Measurements from ENCODE around the gene LRRC3. TPM values are rescaled to one million over a fixed set of nuclear protein-coding genes. Genes with fewer than 3 reads are reported as not detected.
"Not testable (repeated sequence)": the region's sequence is repeated elsewhere in the genome, so short reads cannot be mapped to it uniquely, and the experiment has no call there.

Gene LRRC3
- total RNA-seq, 2 donors from 2014 or later: 0.45 to 0.88 TPM

DNA sequence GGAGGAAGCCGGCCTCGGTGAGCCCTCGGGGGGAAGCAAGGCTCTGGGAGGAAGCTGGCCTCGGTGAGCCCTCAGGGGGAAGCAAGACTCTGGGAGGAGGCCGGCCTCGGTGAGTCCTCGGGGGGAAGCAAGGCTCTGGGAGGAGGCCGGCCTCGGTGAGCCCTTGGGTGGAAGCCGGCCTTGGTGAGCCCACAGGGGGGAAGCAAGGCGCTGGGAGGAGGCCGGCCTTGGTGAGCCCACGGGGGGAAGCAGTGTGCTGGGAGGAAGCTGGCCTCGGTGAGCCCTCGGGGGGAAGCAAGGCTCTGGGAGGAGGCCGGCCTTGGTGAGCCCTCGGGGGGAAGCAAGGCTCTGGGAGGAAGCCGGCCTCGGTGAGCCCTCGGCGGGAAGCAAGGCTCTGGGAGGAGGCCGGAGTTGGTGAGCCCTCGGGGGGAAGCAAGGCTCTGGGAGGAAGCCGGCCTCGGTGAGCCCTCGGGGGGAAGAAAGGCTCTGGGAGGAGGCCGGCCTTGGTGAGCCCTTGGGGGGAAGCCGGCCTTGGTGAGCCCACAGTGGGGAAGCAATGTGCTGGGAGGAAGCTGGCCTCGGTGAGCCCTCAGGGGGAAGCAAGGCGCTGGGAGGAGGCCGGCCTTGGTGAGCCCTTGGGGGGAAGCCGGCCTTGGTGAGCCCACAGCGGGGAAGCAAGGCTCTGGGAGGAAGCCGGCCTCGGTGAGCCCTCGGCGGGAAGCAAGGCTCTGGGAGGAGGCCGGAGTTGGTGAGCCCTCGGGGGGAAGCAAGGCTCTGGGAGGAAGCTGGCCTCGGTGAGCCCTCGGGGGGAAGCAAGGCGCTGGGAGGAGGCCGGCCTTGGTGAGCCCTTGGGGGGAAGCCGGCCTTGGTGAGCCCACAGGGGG, 47.9 kb downstream of the LRRC3 start:
- not testable (repeated sequence) for H3K4me3 Mint-ChIP-seq; H3K27me3 Mint-ChIP-seq; H3K36me3 Mint-ChIP-seq; ATAC-seq; H3K9me3 Mint-ChIP-seq; H3K27ac Mint-ChIP-seq; H3K4me1 Mint-ChIP-seq (ENCODE audit: low read depth in 2 of 2); DNase-seq (ENCODE audit: low spot score)

DNA sequence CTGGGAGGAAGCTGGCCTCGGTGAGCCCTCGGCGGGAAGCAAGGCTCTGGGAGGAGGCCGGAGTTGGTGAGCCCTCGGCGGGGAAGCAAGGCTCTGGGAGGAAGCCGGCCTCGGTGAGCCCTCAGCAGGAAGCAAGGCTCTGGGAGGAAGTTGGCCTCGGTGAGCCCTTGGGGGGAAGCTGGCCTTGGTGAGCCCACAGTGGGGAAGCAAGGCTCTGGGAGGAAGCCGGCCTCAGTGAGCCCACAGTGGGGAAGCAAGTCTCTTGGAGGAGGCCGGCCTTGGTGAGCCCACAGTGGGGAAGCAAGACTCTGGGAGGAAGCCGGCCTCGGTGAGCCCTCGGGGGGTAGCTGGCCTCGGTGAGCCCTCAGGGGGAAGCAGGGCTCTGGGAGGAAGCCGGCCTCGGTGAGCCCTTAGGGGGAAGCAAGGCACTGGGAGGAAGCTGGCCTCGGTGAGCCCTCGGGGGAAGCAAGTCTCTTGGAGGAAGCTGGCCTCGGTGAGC, 48.6 kb downstream of the LRRC3 start:
- H3K27ac Mint-ChIP-seq: no peak overlapping the region

DNA sequence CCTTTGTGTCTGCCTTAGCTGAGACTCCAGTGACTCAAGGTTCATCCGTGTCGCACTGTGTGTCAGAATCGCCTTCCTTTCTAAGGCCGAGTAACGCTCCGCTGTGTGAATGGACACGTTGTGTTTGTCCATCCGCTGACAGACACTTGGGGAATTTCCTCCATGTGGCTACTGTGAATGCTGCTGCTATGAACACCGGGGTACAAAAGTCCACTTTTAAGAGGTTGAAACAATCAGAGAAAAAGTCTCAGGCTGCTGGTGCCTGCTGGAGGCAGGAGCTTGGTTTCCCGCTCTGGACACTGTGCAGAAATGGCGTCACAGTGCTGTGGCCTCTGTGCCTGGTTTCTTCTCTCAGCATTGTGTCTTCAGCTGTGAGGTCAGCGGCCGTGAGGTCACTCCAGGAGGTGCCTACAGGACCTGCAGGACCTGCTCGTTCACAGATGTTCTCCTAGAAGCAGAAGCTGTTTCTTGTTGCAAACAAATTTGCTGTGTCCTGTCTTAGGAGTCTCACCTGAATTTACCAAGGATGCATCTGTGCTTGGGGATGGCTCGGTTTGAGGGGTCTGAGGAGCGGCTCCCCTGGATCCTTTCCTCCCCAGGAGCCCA, 50.5 kb downstream of the LRRC3 start:
- H3K27me3 Mint-ChIP-seq: no peaks in the 10 kb centered on the region
- H3K4me1 Mint-ChIP-seq (ENCODE audit: low read depth in 2 of 2): no peaks in the 10 kb centered on the region
- DNase-seq (ENCODE audit: low spot score) (no peak), ATAC-seq (peak in 1 of 2 donors; percentile 10)
- no peaks in the 10 kb centered on the region for H3K36me3 Mint-ChIP-seq
- no peak overlapping the region for H3K27ac Mint-ChIP-seq
- no peaks in the 10 kb centered on the region for H3K9me3 Mint-ChIP-seq
- no peak overlapping the region for H3K4me3 Mint-ChIP-seq

More for the DNA sequence above, 48.6 kb downstream of the LRRC3 start:
- Mint-ChIP-seq H3K9me3 (no peaks in the 10 kb centered on the region), H3K4me3 (no peak overlapping the region), H3K4me1 (ENCODE audit: low read depth in 2 of 2) (no peaks in the 10 kb centered on the region), H3K27me3 (no peaks in the 10 kb centered on the region), H3K36me3 (no peaks in the 10 kb centered on the region)
- ATAC-seq (no peak), DNase-seq (ENCODE audit: low spot score) (no peak)

DNA sequence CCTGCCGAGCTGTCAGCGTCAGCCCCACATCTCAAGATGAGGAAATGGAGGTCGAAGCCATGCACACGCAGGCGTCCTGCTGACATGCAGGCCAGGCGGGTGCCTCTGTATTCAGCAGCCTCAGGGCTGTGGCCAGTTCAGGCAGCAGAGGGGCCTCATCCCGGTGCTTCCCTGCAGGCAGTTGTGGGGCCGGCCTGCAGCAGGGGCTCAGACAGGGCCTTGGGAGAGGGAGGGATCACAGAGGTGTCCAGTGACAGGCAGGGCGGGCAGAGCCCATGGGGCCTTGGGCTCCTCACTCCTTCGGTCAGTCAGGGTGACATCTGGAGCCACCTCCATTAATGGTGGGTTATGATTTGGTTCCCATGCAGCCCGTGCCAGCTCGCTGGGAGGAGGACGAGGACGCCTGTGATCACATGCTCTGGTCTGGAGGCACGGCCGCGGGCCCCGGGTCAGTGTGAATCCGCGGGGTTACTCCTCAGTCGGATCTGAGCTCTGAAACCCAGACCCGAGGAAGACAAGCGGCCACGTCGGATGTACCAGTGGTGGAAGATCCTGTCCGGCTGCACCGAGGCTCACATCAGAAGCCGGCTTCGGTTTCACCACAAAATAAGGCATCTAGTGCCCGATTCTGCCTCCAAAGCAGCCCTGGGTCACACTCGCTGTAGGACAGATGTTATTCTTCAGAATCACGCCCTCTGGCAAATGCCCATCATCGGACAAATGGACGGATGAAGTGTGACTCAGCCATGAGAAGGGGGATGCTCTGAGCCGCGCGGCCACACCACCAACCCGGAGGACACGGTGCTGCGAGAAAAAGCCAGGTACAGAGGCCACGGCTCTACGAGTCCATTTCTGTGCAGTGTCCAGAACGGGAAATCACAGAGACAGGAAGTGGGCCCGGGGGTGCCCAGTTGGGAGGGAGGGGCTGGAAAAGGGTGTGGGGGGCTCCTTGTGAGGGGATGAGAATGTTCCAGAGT, 51.3 kb downstream of the LRRC3 start:
- DNase-seq (ENCODE audit: low spot score) (no peak), ATAC-seq (no peak)
- Mint-ChIP-seq H3K36me3 (no peaks in the 10 kb centered on the region), H3K27me3 (no peaks in the 10 kb centered on the region), H3K4me1 (ENCODE audit: low read depth in 2 of 2) (no peaks in the 10 kb centered on the region), H3K9me3 (no peaks in the 10 kb centered on the region), H3K27ac (no peak overlapping the region), H3K4me3 (no peak overlapping the region)

DNA sequence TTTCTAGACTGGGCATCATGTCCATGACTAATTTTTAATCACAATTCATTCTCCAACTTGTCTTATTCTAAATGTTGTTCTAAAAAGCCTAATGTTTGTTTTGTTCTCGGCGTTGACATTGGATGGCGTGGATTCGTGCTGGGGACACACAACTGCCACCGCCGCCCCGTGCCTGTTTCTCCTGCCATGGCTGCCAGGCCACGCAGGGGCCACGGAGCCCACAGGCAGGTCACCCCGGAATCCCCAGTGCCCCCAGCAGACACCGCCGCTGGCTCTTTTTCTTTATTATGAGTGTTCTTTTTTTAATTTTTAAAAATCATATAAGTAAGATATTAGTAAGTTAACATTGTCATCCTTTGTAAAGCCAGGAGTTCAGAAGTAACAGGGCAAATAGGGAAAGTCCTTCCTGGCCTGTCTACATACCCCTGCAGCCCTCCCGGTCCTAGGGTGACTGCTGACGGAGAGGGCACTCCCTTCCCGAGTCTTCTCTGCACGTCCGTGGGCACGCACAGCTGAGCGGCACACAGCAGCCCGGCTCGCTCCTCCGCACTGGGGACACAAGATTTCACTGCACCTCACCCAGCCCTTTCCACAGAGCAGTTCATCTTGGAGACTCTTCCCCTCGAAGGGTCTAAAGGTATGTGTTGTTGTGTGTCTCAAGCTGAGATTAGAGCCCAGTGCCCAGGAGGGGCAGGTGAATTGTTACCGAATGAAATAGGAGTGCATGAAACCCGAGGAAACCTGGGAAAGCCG, 52.5 kb downstream of the LRRC3 start:
- Mint-ChIP-seq H3K27ac (no peak overlapping the region), H3K4me1 (ENCODE audit: low read depth in 2 of 2) (no peaks in the 10 kb centered on the region), H3K4me3 (no peak overlapping the region), H3K9me3 (no peaks in the 10 kb centered on the region), H3K36me3 (no peaks in the 10 kb centered on the region), H3K27me3 (no peaks in the 10 kb centered on the region)
- no peak for ATAC-seq
- DNase-seq (ENCODE audit: low spot score): no peak

DNA sequence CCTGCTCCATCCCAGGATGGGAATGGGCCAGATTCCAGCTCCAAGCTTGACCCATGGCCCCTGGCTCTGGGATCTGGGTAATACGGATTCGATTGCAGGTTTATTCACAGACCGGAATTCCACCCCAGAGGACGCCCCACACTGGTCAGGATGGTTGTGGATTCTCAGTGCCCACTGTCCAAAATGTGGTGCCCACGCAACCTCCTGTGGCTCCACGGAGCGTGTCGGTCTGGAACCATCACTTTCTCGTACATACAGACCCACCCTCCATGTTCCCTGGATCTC, 53.1 kb downstream of the LRRC3 start:
- ATAC-seq (no peak), DNase-seq (ENCODE audit: low spot score) (no peak)
- H3K27me3 Mint-ChIP-seq: no peaks in the 10 kb centered on the region
- H3K4me1 Mint-ChIP-seq (ENCODE audit: low read depth in 2 of 2): no peaks in the 10 kb centered on the region
- no peak overlapping the region for H3K4me3 Mint-ChIP-seq
- H3K9me3 Mint-ChIP-seq: no peaks in the 10 kb centered on the region
- H3K27ac Mint-ChIP-seq: no peak overlapping the region
- no peaks in the 10 kb centered on the region for H3K36me3 Mint-ChIP-seq

DNA sequence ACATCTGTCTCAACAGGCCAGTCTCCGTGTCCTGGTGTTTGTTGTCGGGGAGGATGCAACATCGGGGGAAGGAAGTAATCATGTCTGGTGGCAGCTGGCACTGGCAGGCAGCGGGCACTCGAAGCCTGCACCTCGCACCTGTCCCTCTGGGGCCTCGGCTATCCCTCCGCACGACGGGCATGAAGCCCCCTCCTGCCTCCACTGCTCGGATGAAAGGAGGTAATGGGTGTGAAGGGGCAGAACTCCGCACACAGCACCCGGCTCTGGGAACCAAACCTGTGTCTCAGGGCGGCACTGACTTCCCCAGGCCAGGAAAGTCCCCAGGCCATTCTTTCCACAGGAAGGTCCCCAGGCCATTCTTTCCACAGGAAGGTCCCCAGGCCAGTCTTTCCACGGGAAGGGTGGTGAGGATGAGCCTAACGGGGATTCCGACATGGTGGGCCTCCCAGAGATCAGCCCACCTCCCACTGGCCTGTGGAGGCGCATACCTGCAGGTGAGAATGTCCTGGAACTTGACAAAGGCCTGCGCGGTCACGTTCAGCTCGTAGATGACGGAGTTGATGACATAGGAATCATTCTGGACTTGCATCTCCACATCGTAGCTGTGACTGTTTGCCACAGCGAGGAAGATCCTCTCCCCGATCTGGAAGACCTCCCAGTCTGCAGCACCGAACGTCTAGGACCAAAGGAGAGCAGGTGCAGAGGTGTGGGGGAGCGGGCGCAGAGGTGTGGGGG, 53.6 kb downstream of the LRRC3 start:
- no peaks in the 10 kb centered on the region for H3K4me1 Mint-ChIP-seq (ENCODE audit: low read depth in 2 of 2)
- no peak for ATAC-seq
- no peak overlapping the region for H3K4me3 Mint-ChIP-seq
- no peak overlapping the region for H3K27ac Mint-ChIP-seq
- DNase-seq (ENCODE audit: low spot score): no peak
- H3K9me3 Mint-ChIP-seq: no peaks in the 10 kb centered on the region
- H3K36me3 Mint-ChIP-seq: no peaks in the 10 kb centered on the region
- no peaks in the 10 kb centered on the region for H3K27me3 Mint-ChIP-seq

DNA sequence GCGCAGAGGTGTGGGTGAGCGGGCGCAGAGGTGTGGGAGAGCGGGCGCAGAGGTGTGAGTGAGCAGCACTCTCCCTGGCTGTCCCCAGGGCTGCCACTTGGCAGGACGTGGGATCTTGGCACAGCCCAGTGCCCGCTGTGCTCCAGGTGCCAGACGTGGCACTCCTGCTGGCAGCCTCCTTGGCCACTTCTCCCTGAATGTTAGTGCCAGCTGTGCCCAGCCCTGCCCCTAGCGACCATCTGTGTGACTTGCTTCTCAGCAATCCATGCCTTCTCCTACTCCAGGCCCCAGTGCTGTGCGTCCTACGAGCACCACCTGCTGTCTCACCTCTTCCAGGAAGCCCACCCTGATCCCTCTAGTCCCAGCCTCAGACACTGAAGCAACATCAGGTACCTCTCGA, 54.2 kb downstream of the LRRC3 start:
- no peaks in the 10 kb centered on the region for H3K27me3 Mint-ChIP-seq
- no peaks in the 10 kb centered on the region for H3K4me1 Mint-ChIP-seq (ENCODE audit: low read depth in 2 of 2)
- no peaks in the 10 kb centered on the region for H3K9me3 Mint-ChIP-seq
- no peak overlapping the region for H3K4me3 Mint-ChIP-seq
- no peak for DNase-seq (ENCODE audit: low spot score)
- no peak overlapping the region for H3K27ac Mint-ChIP-seq
- no peaks in the 10 kb centered on the region for H3K36me3 Mint-ChIP-seq
- no peak for ATAC-seq

DNA sequence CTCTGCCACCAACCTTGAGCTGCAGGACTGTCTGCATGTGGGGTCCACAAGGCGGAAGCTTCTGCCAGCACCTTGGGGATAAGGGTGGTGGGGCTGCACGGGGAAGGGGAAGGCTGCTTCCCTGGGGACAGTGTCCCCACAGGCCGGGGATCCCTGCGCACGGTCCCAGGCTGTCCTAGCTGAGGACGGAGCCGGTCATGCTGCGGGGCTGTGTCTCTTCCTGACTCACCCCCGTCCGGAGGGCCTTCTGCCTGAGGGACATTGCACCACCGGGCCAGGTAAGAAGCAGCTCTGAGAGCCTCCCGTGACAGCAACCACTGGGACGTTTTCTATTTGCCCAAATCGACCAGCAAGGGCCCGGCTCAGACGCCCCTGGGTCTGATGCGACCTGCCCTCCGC, 54.8 kb downstream of the LRRC3 start:
- no peaks in the 10 kb centered on the region for H3K36me3 Mint-ChIP-seq
- no peaks in the 10 kb centered on the region for H3K27me3 Mint-ChIP-seq
- H3K4me1 Mint-ChIP-seq (ENCODE audit: low read depth in 2 of 2): no peaks in the 10 kb centered on the region
- H3K9me3 Mint-ChIP-seq: no peaks in the 10 kb centered on the region
- no peak for ATAC-seq
- no peak overlapping the region for H3K4me3 Mint-ChIP-seq
- no peak overlapping the region for H3K27ac Mint-ChIP-seq
- DNase-seq (ENCODE audit: low spot score): no peak

DNA sequence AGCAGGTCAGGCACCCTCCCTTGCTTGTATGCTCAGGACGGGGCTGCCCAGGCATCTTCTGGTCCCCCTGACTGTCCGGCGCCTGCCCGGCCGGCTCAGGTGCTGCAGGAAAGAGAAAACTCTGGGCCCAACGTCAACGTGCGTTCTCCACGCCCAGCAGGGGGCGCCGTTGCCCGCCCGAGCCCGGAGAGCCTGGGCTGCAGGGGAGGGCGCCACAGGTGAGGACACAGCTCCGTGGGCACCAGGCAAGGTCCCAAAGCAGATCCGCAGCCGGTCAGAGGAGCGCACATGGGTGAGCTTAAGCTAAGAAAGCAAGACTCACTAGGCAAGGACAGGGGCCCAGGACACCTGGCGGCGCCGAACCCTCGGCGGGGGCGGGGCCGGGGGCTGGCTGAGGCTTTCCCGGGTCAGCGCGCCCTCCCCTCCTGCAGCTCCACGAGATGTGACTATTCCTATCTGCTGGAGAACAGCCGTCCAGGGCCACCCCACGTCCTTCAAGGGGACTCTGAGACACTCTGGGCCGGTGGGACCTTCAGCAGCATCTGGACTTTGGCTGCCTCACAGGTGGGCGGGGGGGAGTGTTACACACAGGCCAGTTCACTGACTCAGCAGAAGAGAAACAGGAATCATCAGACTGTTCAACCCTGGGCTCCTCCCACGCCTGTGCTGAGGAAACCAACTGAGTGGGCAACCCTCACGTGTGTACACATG, 55.4 kb downstream of the LRRC3 start:
- Mint-ChIP-seq H3K36me3 (no peaks in the 10 kb centered on the region), H3K27ac (no peak overlapping the region), H3K4me3 (no peak overlapping the region), H3K27me3 (no peaks in the 10 kb centered on the region), H3K4me1 (ENCODE audit: low read depth in 2 of 2) (no peaks in the 10 kb centered on the region), H3K9me3 (no peaks in the 10 kb centered on the region)
- DNase-seq (ENCODE audit: low spot score) (peak; percentile 79), ATAC-seq (peak; percentile 61 to 65)

DNA sequence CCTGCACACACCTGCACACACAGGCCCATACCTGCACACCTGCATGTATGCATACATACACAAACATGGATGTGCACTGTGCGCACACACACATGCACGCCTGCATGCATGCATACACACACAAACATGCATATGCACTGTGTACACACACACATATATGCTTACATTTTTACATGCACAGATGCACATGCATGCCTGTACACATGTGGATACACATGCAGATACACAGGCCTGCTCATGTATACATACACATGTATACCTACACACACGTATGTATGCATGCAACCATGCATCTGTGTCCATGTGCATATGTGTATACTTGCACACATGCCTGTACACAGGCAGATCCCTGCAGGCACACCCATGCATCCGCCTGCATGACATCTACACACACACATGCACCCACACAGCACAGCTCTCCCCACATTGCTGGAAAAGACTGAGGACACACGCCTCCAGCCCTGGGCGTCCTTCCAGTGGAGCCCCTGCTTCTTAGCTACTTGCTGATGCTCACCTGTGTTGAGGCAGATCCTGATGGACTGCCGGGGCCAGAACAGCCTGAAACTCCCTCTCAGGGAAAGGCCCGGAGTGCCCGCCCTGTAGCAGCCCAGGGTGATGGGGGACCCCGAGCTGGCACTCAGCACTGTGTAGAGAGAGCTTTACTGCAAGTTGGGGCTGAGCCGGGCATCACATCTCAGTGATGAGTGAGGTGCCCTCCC, 56.1 kb downstream of the LRRC3 start:
- ATAC-seq: no peak
- Mint-ChIP-seq H3K4me1 (ENCODE audit: low read depth in 2 of 2) (no peaks in the 10 kb centered on the region), H3K27me3 (no peaks in the 10 kb centered on the region), H3K4me3 (no peak overlapping the region), H3K9me3 (no peaks in the 10 kb centered on the region), H3K36me3 (no peaks in the 10 kb centered on the region), H3K27ac (no peak overlapping the region)
- DNase-seq (ENCODE audit: low spot score): no peak
